Skeletal muscle tissue (tissue), 4 donors: ENCODE results near the gene ASF1B. TPM values are rescaled to one million over a fixed set of nuclear protein-coding genes. Genes with fewer than 3 reads are reported as not detected.

Source experiments
- H3K27ac ChIP-seq: one replicate; pipeline ENCODE4 v1.7.0; 2013; ENCODE audit warnings: mild to moderate bottlenecking, low read depth, low read length, inconsistent platforms
- H3K27me3 ChIP-seq, 3 donors: one replicate each; pipeline ENCODE4 v1.7.0; 2013; ENCODE audit warnings: low read length in 3 of 3; ENCODE audit not compliant: control insufficient read depth in 3 of 3, insufficient read depth in 3 of 3
- H3K36me3 ChIP-seq, 3 donors: one replicate each; pipeline ENCODE4 v1.7.0; 2013; ENCODE audit warnings: low read length in 3 of 3; ENCODE audit not compliant: control insufficient read depth in 3 of 3, insufficient read depth in 3 of 3
- H3K4me1 ChIP-seq, 3 donors: one replicate each; pipeline ENCODE4 v1.7.0; 2013; ENCODE audit warnings: low read length in 3 of 3, mild to moderate bottlenecking in 3 of 3; ENCODE audit not compliant: control insufficient read depth in 3 of 3, insufficient read depth in 3 of 3
- H3K4me3 ChIP-seq, 3 donors: one replicate each; pipeline ENCODE4 v1.7.0; 2013; ENCODE audit warnings: low read length in 3 of 3
- H3K9ac ChIP-seq, 3 donors: one replicate each; pipeline ENCODE4 v1.7.0; 2013; ENCODE audit warnings: low read length in 3 of 3, mild to moderate bottlenecking in 3 of 3, moderate library complexity in 2 of 3, low read depth in 1 of 3
- H3K9me3 ChIP-seq, 3 donors: one replicate each; pipeline ENCODE4 v1.7.0; 2013; ENCODE audit warnings: low read length in 3 of 3; ENCODE audit not compliant: control insufficient read depth in 3 of 3
- total RNA-seq: library from RNA; depleted of rRNA; stranded (reverse); fragments of >200 nt; gene quantifications from one replicate; pipeline ENCODE4 v1.2.3, GENCODE V29; 2014
- donor health status: Osteomylitis.

The ASF1B gene
- total RNA-seq, 1 donor from 2014 or later, result 3.7 TPM

GRCh38 chr19:14119146-14119545 is 17.2 kb downstream of the ASF1B start:
- Histone ChIP-seq H3K9me3 (no peaks in the 10 kb centered on the region), H3K27me3 (no peaks in the 10 kb centered on the region), H3K4me3 (peak overlapping the region; percentile 74 to 87 (median 87)), H3K9ac (peak overlapping the region; percentile 76 to 94 (median 94)), H3K27ac (peak overlapping the region; percentile 94), H3K4me1 (peaks cover 46 to 53% (median 47%) of the 10 kb centered on the region in 3 donors), H3K36me3 (no peaks in the 10 kb centered on the region)

GRCh38 chr19:14118165-14119051 is 18.0 kb downstream of the ASF1B start:
- H3K4me1 ChIP-seq, result peaks cover 53 to 60% (median 54%) of the 10 kb centered on the region in 3 donors
- peak overlapping the region; percentile 76 to 94 (median 94) for H3K9ac ChIP-seq
- peak overlapping the region; percentile 74 to 87 (median 87) for H3K4me3 ChIP-seq
- peak overlapping the region; percentile 94 for H3K27ac ChIP-seq
- no peaks in the 10 kb centered on the region for H3K36me3 ChIP-seq
- H3K27me3 ChIP-seq, result no peaks in the 10 kb centered on the region
- no peaks in the 10 kb centered on the region for H3K9me3 ChIP-seq

GRCh38 chr19:14117668-14118164 is 18.7 kb downstream of the ASF1B start, which contains the start of gene PRKACA:
Gene PRKACA, minus strand, starts transcription at chr19:14117762. Its CDS starts 215 bp downstream, at chr19:14117547.
- Histone ChIP-seq H3K9me3 (no peaks in the 10 kb centered on the region), H3K27me3 (no peaks in the 10 kb centered on the region), H3K9ac (peak within 1 kb of the TSS; percentile 94 to 95 (median 94)), H3K4me1 (peaks cover 60 to 67% (median 61%) of the 10 kb centered on the region in 3 donors), H3K36me3 (no peaks in the 10 kb centered on the region), H3K4me3 (peak within 1 kb of the TSS; percentile 79 to 89 (median 87)), H3K27ac (peak within 1 kb of the TSS; percentile 95)

GRCh38 chr19:14116918-14117578 is 19.3 kb downstream of the ASF1B start:
- peak overlapping the region; percentile 80 to 95 (median 90) for H3K9ac ChIP-seq
- H3K4me1 ChIP-seq, result peaks cover 66 to 74% (median 68%) of the 10 kb centered on the region in 3 donors
- peak overlapping the region; percentile 79 to 89 (median 86) for H3K4me3 ChIP-seq
- H3K9me3 ChIP-seq, result no peaks in the 10 kb centered on the region
- H3K27me3 ChIP-seq, result no peaks in the 10 kb centered on the region
- H3K36me3 ChIP-seq, result no peaks in the 10 kb centered on the region
- H3K27ac ChIP-seq, result peak overlapping the region; percentile 95

DNA sequence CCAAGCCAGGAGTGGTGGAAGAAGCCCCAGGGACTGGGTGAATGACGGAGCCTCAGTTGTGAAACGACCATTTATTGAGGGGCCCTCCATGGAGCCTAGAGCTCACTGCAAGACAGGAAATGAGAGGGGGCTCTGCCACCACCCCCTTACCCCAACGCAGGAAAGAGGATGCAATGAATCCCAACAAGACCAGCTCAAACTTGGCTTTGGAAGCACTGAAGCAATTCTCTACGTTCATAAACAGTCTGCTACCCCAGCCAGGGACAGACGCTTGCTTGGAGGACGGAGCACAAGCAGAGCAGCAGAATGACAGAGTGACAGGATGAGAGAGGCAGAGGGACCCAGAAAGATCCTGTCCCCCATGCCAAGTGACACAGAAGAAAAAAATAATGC is 19.9 kb downstream of the ASF1B start:
- Histone ChIP-seq H3K36me3 (peaks cover 0 to 2% (median 0%) of the 10 kb centered on the region in 3 donors), H3K4me1 (peaks cover 72 to 79% (median 73%) of the 10 kb centered on the region in 3 donors), H3K9ac (peak overlapping the region; percentile 80 to 95 (median 90)), H3K4me3 (peak overlapping the region; percentile 79 to 89 (median 86)), H3K27me3 (no peaks in the 10 kb centered on the region), H3K27ac (peak overlapping the region; percentile 95), H3K9me3 (no peaks in the 10 kb centered on the region)

DNA sequence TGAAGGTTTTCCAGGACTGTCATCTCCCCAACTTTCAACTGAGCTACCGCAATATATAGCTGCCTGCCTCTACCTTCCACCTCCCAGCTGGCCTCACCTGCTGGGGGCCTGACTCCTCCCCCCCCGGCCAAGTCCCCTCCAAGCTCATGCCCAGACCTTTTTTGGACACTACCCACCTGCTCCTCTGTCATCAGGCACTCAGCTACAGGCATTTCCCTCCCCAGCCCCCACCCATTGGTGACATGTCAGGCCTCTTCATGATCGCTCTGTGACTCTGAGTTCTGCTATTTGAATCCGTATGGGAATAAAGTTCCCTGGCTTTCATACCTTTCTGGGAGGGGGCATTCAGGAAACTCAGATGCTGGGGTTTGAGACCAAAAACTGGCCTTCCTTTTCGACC is 20.6 kb downstream of the ASF1B start:
- peaks cover 75 to 82% (median 78%) of the 10 kb centered on the region in 3 donors for H3K4me1 ChIP-seq
- H3K36me3 ChIP-seq, result peaks cover 0 to 2% (median 0%) of the 10 kb centered on the region in 3 donors
- H3K9me3 ChIP-seq, result no peaks in the 10 kb centered on the region
- H3K4me3 ChIP-seq, result peak overlapping the region; percentile 79 to 89 (median 86)
- no peaks in the 10 kb centered on the region for H3K27me3 ChIP-seq
- H3K27ac ChIP-seq, result peak overlapping the region; percentile 95
- peak overlapping the region; percentile 80 to 95 (median 90) for H3K9ac ChIP-seq

GRCh38 chr19:14114854-14115253 is 21.5 kb downstream of the ASF1B start:
- peak overlapping the region; percentile 83 for H3K27ac ChIP-seq
- peak overlapping the region in 1 of 3 donors; percentile 7 for H3K4me3 ChIP-seq
- H3K9me3 ChIP-seq, result no peaks in the 10 kb centered on the region
- H3K27me3 ChIP-seq, result no peaks in the 10 kb centered on the region
- peak overlapping the region; percentile 40 to 84 (median 76) for H3K9ac ChIP-seq
- H3K36me3 ChIP-seq, result peaks cover 0 to 2% (median 0%) of the 10 kb centered on the region in 3 donors
- peaks cover 73 to 81% (median 74%) of the 10 kb centered on the region in 3 donors for H3K4me1 ChIP-seq

GRCh38 chr19:14114439-14114838 is 21.9 kb downstream of the ASF1B start:
- peak overlapping the region in 2 of 3 donors; percentile 31 to 63 for H3K4me3 ChIP-seq
- H3K27me3 ChIP-seq, result no peaks in the 10 kb centered on the region
- no peaks in the 10 kb centered on the region for H3K9me3 ChIP-seq
- H3K4me1 ChIP-seq, result peaks cover 69 to 77% (median 70%) of the 10 kb centered on the region in 3 donors
- peaks cover 0 to 2% (median 0%) of the 10 kb centered on the region in 3 donors for H3K36me3 ChIP-seq
- peak overlapping the region; percentile 40 to 84 (median 76) for H3K9ac ChIP-seq
- H3K27ac ChIP-seq, result peak overlapping the region; percentile 83

DNA sequence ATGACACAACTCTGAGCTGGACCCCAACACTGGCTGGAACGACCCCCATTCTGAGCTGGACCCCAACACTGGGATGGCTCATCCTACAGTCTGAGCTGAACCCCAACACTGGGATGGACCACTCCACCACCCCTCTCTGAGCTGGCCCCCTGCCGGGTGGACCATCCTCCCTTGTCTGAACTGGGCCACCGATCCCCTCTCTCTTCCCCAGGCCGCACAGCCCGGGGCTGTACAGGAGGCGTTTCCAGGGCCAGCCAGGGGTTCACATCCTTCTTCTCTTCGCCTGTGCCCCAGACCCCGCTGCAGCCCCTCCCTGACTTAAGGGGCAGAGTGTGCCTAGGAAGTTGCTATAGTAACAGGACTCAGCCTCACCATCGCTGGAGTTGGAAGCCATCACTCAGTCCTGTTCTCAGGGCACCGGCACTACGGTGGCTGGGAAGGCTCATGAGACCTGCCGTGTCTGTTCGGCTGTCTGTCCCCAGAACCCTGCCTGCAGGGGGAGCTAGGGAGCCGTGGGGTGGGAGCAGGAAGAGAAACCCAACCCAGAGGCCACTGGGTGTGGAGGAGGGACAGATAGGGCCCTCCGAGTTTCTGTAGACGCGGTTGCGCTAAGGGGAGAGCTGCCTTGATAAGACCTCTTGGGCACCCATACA is 22.5 kb downstream of the ASF1B start:
- Histone ChIP-seq H3K4me1 (peaks cover 65 to 76% (median 67%) of the 10 kb centered on the region in 3 donors), H3K27ac (peak overlapping the region; percentile 83)

More for the DNA sequence above, 22.5 kb downstream of the ASF1B start:
- no peaks in the 10 kb centered on the region for H3K27me3 ChIP-seq
- peak overlapping the region; percentile 76 to 84 (median 77) for H3K9ac ChIP-seq
- peaks cover 0 to 2% (median 0%) of the 10 kb centered on the region in 3 donors for H3K36me3 ChIP-seq
- peak overlapping the region; percentile 59 to 73 (median 63) for H3K4me3 ChIP-seq
- no peaks in the 10 kb centered on the region for H3K9me3 ChIP-seq
